NCI-H1436 (cell line): ENCODE results near the gene GALC.

Source experiments
- DNase-seq: peaks from one replicate; lab custom pipeline; 2025; lab: John Stamatoyannopoulos, UW

GALC gene

GRCh38 chr14:88005978-88006851 lies 13.2 kb upstream of the GALC start:
- no peak for DNase-seq

- no peak for DNase-seq
These were observed 12.1 kb upstream of the GALC start, which contains the start of gene GPR65 for GRCh38 chr14:88005050-88005481. TSS of gene GPR65 (plus strand) at chr14:88005135. CDS start at chr14:88010848, 5,713 bp downstream.

- DNase-seq, result no peak
These were observed 11.6 kb upstream of the GALC start for GRCh38 chr14:88004506-88005036.

- DNase-seq, result no peak
These were observed 10.4 kb upstream of the GALC start for GRCh38 chr14:88003425-88003824.

- no peak for DNase-seq
These were observed 9.6 kb upstream of the GALC start for GRCh38 chr14:88002421-88003075.

GRCh38 chr14:87999277-87999676 lies 6.3 kb upstream of the GALC start:
- no peak for DNase-seq

- DNase-seq, result no peak
These were observed 5.5 kb upstream of the GALC start for GRCh38 chr14:87998482-87998881.

GRCh38 chr14:87996291-87996592 lies 3.3 kb upstream of the GALC start:
- DNase-seq, result no peak

- DNase-seq, result no peak
These were observed 2.7 kb upstream of the GALC start for GRCh38 chr14:87995500-87996290.

- no peak for DNase-seq
These were observed 2.0 kb upstream of the GALC start for GRCh38 chr14:87994974-87995373.

- DNase-seq, result no peak
These were observed 650 bp downstream of the GALC start for GRCh38 chr14:87992346-87992717.

GRCh38 chr14:87990682-87991081 lies 2.3 kb downstream of the GALC start:
- DNase-seq, result no peak

GRCh38 chr14:87989956-87990299 lies 3.1 kb downstream of the GALC start:
- DNase-seq, result no peak

- DNase-seq, result no peak
These were observed 3.6 kb downstream of the GALC start for GRCh38 chr14:87989221-87989955.

- no peak for DNase-seq
These were observed 13.3 kb downstream of the GALC start for GRCh38 chr14:87979689-87980088.

GRCh38 chr14:87975636-87976035 lies 17.3 kb downstream of the GALC start:
- no peak for DNase-seq

- no peak for DNase-seq
These were observed 22.0 kb downstream of the GALC start for GRCh38 chr14:87971010-87971409.

- DNase-seq, result no peak
These were observed 25.5 kb downstream of the GALC start for GRCh38 chr14:87967496-87967895.

- DNase-seq, result no peak
These were observed 26.2 kb downstream of the GALC start for GRCh38 chr14:87966816-87967215.

- no peak for DNase-seq
These were observed 31.7 kb downstream of the GALC start for GRCh38 chr14:87961246-87961645.

- no peak for DNase-seq
These were observed 32.8 kb downstream of the GALC start for GRCh38 chr14:87960013-87960787.
